IPS DF 6.9 (cell line): ENCODE results near the gene POLR2L.

ENCODE experiments used
- DNase-seq: peaks from one replicate; pipeline ENCODE4 v3.0.0-alpha.2; 2013; ENCODE audit warnings: low read depth, low spot score
- H3K27ac ChIP-seq: one replicate; pipeline ENCODE4 v1.5.1; 2013; ENCODE audit warnings: low read length, control low read depth
- H3K27me3 ChIP-seq: 2 replicates; pipeline ENCODE4 v1.6.1; 2013; ENCODE audit warnings: mild to moderate bottlenecking, low read length; ENCODE audit not compliant: control insufficient read depth, insufficient read depth
- H3K36me3 ChIP-seq: 2 replicates; pipeline ENCODE4 v1.6.1; 2013; ENCODE audit warnings: low read length; ENCODE audit not compliant: control insufficient read depth, insufficient read depth
- H3K4me1 ChIP-seq: 2 replicates; pipeline ENCODE4 v1.6.1; 2013; ENCODE audit warnings: low read length; ENCODE audit not compliant: control insufficient read depth, insufficient read depth
- H3K4me3 ChIP-seq: 2 replicates; pipeline ENCODE4 v1.5.1; 2013; ENCODE audit warnings: mild to moderate bottlenecking, low read length
- H3K9me3 ChIP-seq: 2 replicates; pipeline ENCODE4 v1.6.1; 2013; ENCODE audit warnings: low read length, inconsistent platforms; ENCODE audit not compliant: control insufficient read depth, insufficient read depth
- WGBS: extraction: QIAGEN DNeasy Blood & Tissue Kit; methylation state at CpG from one replicate; pipeline ENCODE4 v1.1.7; 2013; ENCODE audit warnings: mixed read lengths, missing lambda C conversion rate; ENCODE audit not compliant: insufficient read length, insufficient coverage; 5-methylcytosine and 5-hydroxymethylcytosine counted together

Gene POLR2L

GRCh38 chr11:818396-819128, 23.8 kb downstream of the POLR2L start, which contains the start of gene PNPLA2:
Gene PNPLA2 (plus strand): TSS chr11:818914. CDS start chr11:819719, 805 bp downstream.
- Histone ChIP-seq H3K27ac (no peak within 1 kb of the TSS), H3K9me3 (no peaks in the 10 kb centered on the region), H3K36me3 (peaks cover 4% of the 10 kb centered on the region; the same call in 1 of the 2 replicates), H3K4me1 (peaks cover 3% of the 10 kb centered on the region; the same call in 1 of the 2 replicates), H3K4me3 (peak within 1 kb of the TSS; percentile 83), H3K27me3 (no peaks in the 10 kb centered on the region)
- WGBS = no CpG with 5 or more reads among the region's 20 CpGs
- no peak for DNase-seq

GRCh38 chr11:816433-816779, 25.9 kb downstream of the POLR2L start:
- Histone ChIP-seq H3K27ac (no peak overlapping the region), H3K9me3 (no peaks in the 10 kb centered on the region), H3K4me3 (no peak overlapping the region), H3K4me1 (peaks cover 3% of the 10 kb centered on the region; the same call in 1 of the 2 replicates), H3K27me3 (no peaks in the 10 kb centered on the region), H3K36me3 (peaks cover 23% of the 10 kb centered on the region)
- no CpG with 5 or more reads among the region's 11 CpGs for WGBS
- no peak for DNase-seq

- no CpG with 5 or more reads among the region's 11 CpGs for WGBS
Measured at GRCh38 chr11:815675-816432, 26.5 kb downstream of the POLR2L start.

GRCh38 chr11:813456-814096, 28.8 kb downstream of the POLR2L start:
- Histone ChIP-seq H3K36me3 (peaks cover 24% of the 10 kb centered on the region), H3K27me3 (no peaks in the 10 kb centered on the region), H3K9me3 (no peaks in the 10 kb centered on the region), H3K4me1 (0 out of 2 replicates have a peak, but pooled peaks cover 2% of the 10 kb centered on the region), H3K27ac (no peak overlapping the region), H3K4me3 (no peak overlapping the region)
- no CpG with 5 or more reads among the region's 9 CpGs for WGBS
- no peak for DNase-seq

More at GRCh38 chr11:815675-816432, 26.5 kb downstream of the POLR2L start:
- no peaks in the 10 kb centered on the region for H3K27me3 ChIP-seq
- DNase-seq = no peak
- H3K9me3 ChIP-seq = no peaks in the 10 kb centered on the region
- H3K27ac ChIP-seq = no peak overlapping the region
- no peak overlapping the region for H3K4me3 ChIP-seq
- H3K4me1 ChIP-seq = peaks cover 3% of the 10 kb centered on the region; the same call in 1 of the 2 replicates
- peaks cover 25% of the 10 kb centered on the region for H3K36me3 ChIP-seq

- no CpG with 5 or more reads among the region's 6 CpGs for WGBS
Measured at GRCh38 chr11:813072-813455, 29.3 kb downstream of the POLR2L start.

GRCh38 chr11:812390-812789, 29.9 kb downstream of the POLR2L start:
- no peaks in the 10 kb centered on the region for H3K9me3 ChIP-seq
- DNase-seq = no peak
- no peak overlapping the region for H3K27ac ChIP-seq
- H3K36me3 ChIP-seq = peaks cover 24% of the 10 kb centered on the region
- no peak overlapping the region for H3K4me3 ChIP-seq
- no peaks in the 10 kb centered on the region for H3K27me3 ChIP-seq
- no CpG with 5 or more reads among the region's 3 CpGs for WGBS
- H3K4me1 ChIP-seq = no peaks in the 10 kb centered on the region

More at GRCh38 chr11:813072-813455, 29.3 kb downstream of the POLR2L start:
- DNase-seq = no peak
- Histone ChIP-seq H3K4me3 (no peak overlapping the region), H3K4me1 (no peaks in the 10 kb centered on the region), H3K27me3 (no peaks in the 10 kb centered on the region), H3K27ac (no peak overlapping the region), H3K9me3 (no peaks in the 10 kb centered on the region), H3K36me3 (peaks cover 24% of the 10 kb centered on the region)

GRCh38 chr11:811446-812245, 30.7 kb downstream of the POLR2L start:
- Histone ChIP-seq H3K4me1 (no peaks in the 10 kb centered on the region), H3K4me3 (no peak overlapping the region), H3K27me3 (no peaks in the 10 kb centered on the region), H3K27ac (no peak overlapping the region), H3K9me3 (no peaks in the 10 kb centered on the region), H3K36me3 (peaks cover 24% of the 10 kb centered on the region)
- DNase-seq = no peak
- no CpG with 5 or more reads among the region's 14 CpGs for WGBS

GRCh38 chr11:810040-810567, 32.2 kb downstream of the POLR2L start:
- DNase-seq = no peak
- Histone ChIP-seq H3K36me3 (peaks cover 24% of the 10 kb centered on the region), H3K27me3 (no peaks in the 10 kb centered on the region), H3K27ac (no peak overlapping the region), H3K4me1 (no peaks in the 10 kb centered on the region), H3K9me3 (no peaks in the 10 kb centered on the region), H3K4me3 (peak overlapping the region; percentile 83)
- WGBS = no CpG with 5 or more reads among the region's 55 CpGs

GRCh38 chr11:809287-810039, 32.9 kb downstream of the POLR2L start, which contains the start of gene RPLP2:
Gene RPLP2 (plus strand): TSS chr11:809967. CDS start chr11:810235, 268 bp downstream.
- H3K36me3 ChIP-seq = peaks cover 24% of the 10 kb centered on the region
- H3K9me3 ChIP-seq = no peaks in the 10 kb centered on the region
- H3K4me3 ChIP-seq = peak within 1 kb of the TSS; percentile 83
- no CpG with 5 or more reads among the region's 81 CpGs for WGBS
- no peak for DNase-seq
- no peaks in the 10 kb centered on the region for H3K27me3 ChIP-seq
- H3K4me1 ChIP-seq = 0 out of 2 replicates have a peak, but pooled peaks cover 1% of the 10 kb centered on the region
- no peak within 1 kb of the TSS for H3K27ac ChIP-seq
